ENCODE data around the gene SYPL1. TPM values are rescaled to one million over a fixed set of nuclear protein-coding genes. Genes with fewer than 3 reads are reported as not detected.

SYPL1 gene
- total and polyA plus RNA-seq, 10 donors: 49.9 to 113 (median 86.4) TPM

GRCh38 chr7:106070567-106071254 lies 41.4 kb downstream of the SYPL1 start:
- Histone ChIP-seq H3K4me1 (peaks cover 52 to 99% (median 82%) of the 10 kb centered on the region in 6 donors), H3K4me3 (peak overlapping the region in 3 of 8 donors; percentile 15 to 57 (median 19)), H3K27me3 (replicated peaks in 1 of 7) (no peaks in the 10 kb centered on the region), H3K9me3 (no peaks in the 10 kb centered on the region), H3K27ac (peak overlapping the region; percentile 88 to 96 (median 90)), H3K36me3 (no peaks in the 10 kb centered on the region)
- no peak for DNase-seq
- intact Hi-C loops (cut with DNase I; ENCODE audit: low total_unique reads): no loop called here
- no peak for TF ChIP-seq POLR2A (IDR thresholded peaks at IDR 0.05)
- TF ChIP-seq POLR2AphosphoS5 (IDR thresholded peaks at IDR 0.05): no peak
- no peak for TF ChIP-seq CTCF (IDR thresholded peaks at IDR 0.05 in 8 of 11, conservative IDR thresholded peaks at IDR 0.05 in 3 of 11)
- WGBS, 5 donors: 64 to 77% (median 72%) methylated on average over 8 of the region's 8 CpGs

- Histone ChIP-seq H3K36me3 (no peaks in the 10 kb centered on the region), H3K27ac (peak overlapping the region; percentile 88 to 96 (median 90)), H3K4me3 (no peak overlapping the region), H3K9me3 (no peaks in the 10 kb centered on the region), H3K27me3 (replicated peaks in 1 of 7) (no peaks in the 10 kb centered on the region), H3K4me1 (peaks cover 54 to 99% (median 83%) of the 10 kb centered on the region in 6 donors)
- 76 to 100% (median 81%) methylated on average over 1 to 5 of the region's 5 CpGs for WGBS, 5 donors
- DNase-seq: no peak
- intact Hi-C loops (cut with DNase I; ENCODE audit: low total_unique reads): no loop called here
- no peak for TF ChIP-seq CTCF (IDR thresholded peaks at IDR 0.05 in 8 of 11, conservative IDR thresholded peaks at IDR 0.05 in 3 of 11)
- TF ChIP-seq POLR2AphosphoS5 (IDR thresholded peaks at IDR 0.05): no peak
- no peak for TF ChIP-seq POLR2A (IDR thresholded peaks at IDR 0.05)
Measured at GRCh38 chr7:106070201-106070551, 41.9 kb downstream of the SYPL1 start.

GRCh38 chr7:106069471-106070200 lies 42.5 kb downstream of the SYPL1 start:
- no peaks in the 10 kb centered on the region for H3K27me3 ChIP-seq (replicated peaks in 1 of 7)
- H3K4me1 ChIP-seq: peaks cover 55 to 99% (median 83%) of the 10 kb centered on the region in 6 donors
- no peak for DNase-seq
- intact Hi-C loops (cut with DNase I; ENCODE audit: low total_unique reads): no loop called here
- no peak overlapping the region for H3K4me3 ChIP-seq
- TF ChIP-seq POLR2AphosphoS5 (IDR thresholded peaks at IDR 0.05) (no peak), POLR2A (IDR thresholded peaks at IDR 0.05) (no peak), CTCF (IDR thresholded peaks at IDR 0.05 in 8 of 11, conservative IDR thresholded peaks at IDR 0.05 in 3 of 11) (no peak)
- no peaks in the 10 kb centered on the region for H3K9me3 ChIP-seq
- WGBS, 5 donors: 73 to 85% (median 81%) methylated on average over 7 to 9 of the region's 9 CpGs
- H3K27ac ChIP-seq: peak overlapping the region in 5 of 8 donors; percentile 90 to 96 (median 92)
- no peaks in the 10 kb centered on the region for H3K36me3 ChIP-seq

GRCh38 chr7:106068986-106069385 lies 43.1 kb downstream of the SYPL1 start:
- intact Hi-C loops (cut with DNase I; ENCODE audit: low total_unique reads): no loop called here
- H3K9me3 ChIP-seq: no peaks in the 10 kb centered on the region
- H3K27ac ChIP-seq: peak overlapping the region in 5 of 8 donors; percentile 4 to 96 (median 92)
- WGBS, 5 donors: 65 to 81% (median 68%) methylated on average over 3 of the region's 3 CpGs
- no peak overlapping the region for H3K4me3 ChIP-seq
- TF ChIP-seq POLR2A (IDR thresholded peaks at IDR 0.05): no peak
- no peak for DNase-seq
- H3K36me3 ChIP-seq: no peaks in the 10 kb centered on the region
- peaks cover 58 to 99% (median 83%) of the 10 kb centered on the region in 6 donors for H3K4me1 ChIP-seq
- no peaks in the 10 kb centered on the region for H3K27me3 ChIP-seq (replicated peaks in 1 of 7)

Data from spleen (tissue), 11 donors.